HCT116 (cell line): Measurements from ENCODE around the gene TMEM141. TPM values are rescaled to one million over a fixed set of nuclear protein-coding genes. Genes with fewer than 3 reads are reported as not detected.

Source experiments
- ATAC-seq: fragments of 200-7000 bp; cut with Tn5 transposase; 2 replicates; pipeline ENCODE4 v1.9.1; 2020; ENCODE audit warnings: mild to moderate bottlenecking, moderate library complexity
- BruUV-seq: library from RNA; stranded (reverse); fragments of 400-500 nt; replicated peaks from 2 replicates; lab custom pipeline; 2021; lab: Mats Ljungman, UMichigan
- CTCF ChIA-PET: fragments of 300-600 bp; sonication (Branson Sonifier 250); formaldehyde crosslinking; loops from one replicate; lab custom pipeline; 2021; ENCODE audit warnings: antibody characterized with exemption; lab: Charles Lee
- POLR2A ChIA-PET: fragments of 300-600, 350-600 bp; sonication (Branson Sonifier 250); formaldehyde crosslinking; loops from one replicate; lab custom pipeline; 2021; ENCODE audit warnings: antibody characterized with exemption; lab: Charles Lee
- RAD21 ChIA-PET, 2 experiments: fragments of 300-600 bp; sonication (Branson Sonifier 250); formaldehyde crosslinking; loops; one replicate each; lab custom pipeline; 2023; ENCODE audit warnings: low total read pairs in 2 of 2; ENCODE audit not compliant: uncharacterized antibody in 2 of 2, unreplicated experiment in 2 of 2, low non-redundant PET in 1 of 2; lab: Charles Lee
- DNase-seq: peaks from one replicate; pipeline ENCODE4 v3.0.0-alpha.2; 2010; ENCODE audit warnings: low read depth, low spot score
- H2AFZ ChIP-seq: fragments of 200-600 bp; shearing (Covaris generic), sonication (generic); 2 replicates; pipeline ENCODE4 v1.6.1; 2017; ENCODE audit warnings: low read depth, mixed run types, mixed read lengths, antibody characterized with exemption, low read length; ENCODE audit not compliant: poor library complexity, severe bottlenecking
- H3K27ac ChIP-seq: 2 replicates; pipeline ENCODE4 v1.5.1; 2012; ENCODE audit warnings: low read depth, low read length
- H3K27me3 ChIP-seq: fragments of 200-600 bp; sonication (generic); 2 replicates; pipeline ENCODE4 v1.6.1; 2016; ENCODE audit warnings: mixed run types, low read length, mixed read lengths; ENCODE audit not compliant: insufficient read depth
- H3K36me3 ChIP-seq, 2 experiments: fragments of 200-500 bp in 1 of 2; fragments of 200-600 bp in 1 of 2; sonication (Bioruptor generic) in 1 of 2; sonication (generic) in 1 of 2; 2 replicates each; pipeline versions ENCODE4 v1.5.1 to v1.6.1; 2014 to 2016; ENCODE audit warnings: low read length in 2 of 2, inconsistent platforms in 1 of 2, mixed read lengths in 1 of 2, mixed run types in 1 of 2; ENCODE audit not compliant: insufficient read depth in 2 of 2, control insufficient read depth in 1 of 2
- H3K4me1 ChIP-seq, 2 experiments: fragments of 200-600 bp in 1 of 2; sonication (generic) in 1 of 2; 2 replicates each; pipeline versions ENCODE4 v1.5.1 to v1.6.1; 2012 to 2017; ENCODE audit warnings: low read length in 2 of 2, inconsistent platforms in 1 of 2, mild to moderate bottlenecking in 1 of 2, mixed read lengths in 1 of 2, mixed run types in 1 of 2, moderate library complexity in 1 of 2; ENCODE audit not compliant: insufficient read depth in 2 of 2, control insufficient read depth in 1 of 2
- H3K4me2 ChIP-seq: fragments of 200-600 bp; sonication (generic); 2 replicates; pipeline ENCODE4 v1.6.1; 2017; ENCODE audit warnings: mixed run types, low read length, mixed read lengths
- H3K4me3 ChIP-seq, 2 experiments: fragments of 200-600 bp in 1 of 2; sonication (generic) in 1 of 2; replicated peaks in 1 of 2; 2 replicates each; pipeline ENCODE4 v1.5.1; 2011 to 2016; ENCODE audit warnings: low read length in 2 of 2, control low read depth in 1 of 2, low read depth in 1 of 2, mild to moderate bottlenecking in 1 of 2, mixed read lengths in 1 of 2, mixed run types in 1 of 2
- H3K79me2 ChIP-seq: fragments of 200-600 bp; sonication (generic); 2 replicates; pipeline ENCODE4 v1.6.1; 2017; ENCODE audit warnings: mild to moderate bottlenecking, mixed run types, low read length, moderate library complexity, mixed read lengths; ENCODE audit not compliant: insufficient read depth
- H3K9ac ChIP-seq: fragments of 200-600 bp; sonication (generic); 2 replicates; pipeline ENCODE4 v1.6.1; 2016; ENCODE audit warnings: low read length, mixed read lengths
- H3K9me2 ChIP-seq: fragments of 200-600 bp; sonication (generic), shearing (Covaris generic); 2 replicates; pipeline ENCODE4 v1.6.1; 2017; ENCODE audit warnings: mixed run types, mild to moderate bottlenecking, moderate library complexity; ENCODE audit not compliant: insufficient read depth
- H3K9me3 ChIP-seq, 2 experiments: fragments of 200-500 bp in 1 of 2; fragments of 200-600 bp in 1 of 2; sonication (Bioruptor generic) in 1 of 2; sonication (generic) in 1 of 2; 2 replicates each; pipeline ENCODE4 v1.6.1; 2014 to 2017; ENCODE audit warnings: low read length in 2 of 2, mixed read lengths in 2 of 2, inconsistent platforms in 1 of 2, low read depth in 1 of 2, mild to moderate bottlenecking in 1 of 2, mixed run types in 1 of 2, moderate library complexity in 1 of 2; ENCODE audit not compliant: control insufficient read depth in 1 of 2, insufficient read depth in 1 of 2
- H4K20me1 ChIP-seq: fragments of 200-600 bp; sonication (generic), shearing (Covaris generic); 2 replicates; pipeline ENCODE4 v1.6.1; 2017; ENCODE audit warnings: mixed run types, mild to moderate bottlenecking, moderate library complexity; ENCODE audit not compliant: insufficient read depth
- ATF3 ChIP-seq: IDR thresholded peaks from 2 replicates; pipeline ENCODE4 v1.6.1; 2012
- ELF1 ChIP-seq: IDR thresholded peaks from 2 replicates; pipeline ENCODE4 v1.6.1; 2012; ENCODE audit warnings: low read depth, borderline replicate concordance
- EZH2phosphoT487 ChIP-seq: fragments of 200-600 bp; IDR thresholded peaks from 2 replicates; pipeline ENCODE4 v1.6.1; 2018; ENCODE audit warnings: antibody characterized with exemption, borderline replicate concordance
- RAD21 ChIP-seq: IDR thresholded peaks from 2 replicates; pipeline ENCODE4 v1.6.1; 2012; ENCODE audit warnings: low read depth, mild to moderate bottlenecking
- SIN3A ChIP-seq: IDR thresholded peaks from 2 replicates; pipeline ENCODE4 v1.6.1; 2012; ENCODE audit warnings: low read depth
- SRF ChIP-seq: IDR thresholded peaks from 2 replicates; pipeline ENCODE4 v1.6.1; 2012; ENCODE audit warnings: low read depth
- TCF7L2 ChIP-seq: IDR thresholded peaks from 2 replicates; pipeline ENCODE4 v1.7.0; 2011; ENCODE audit warnings: borderline replicate concordance, inconsistent platforms; ENCODE audit not compliant: insufficient read depth, insufficient read length; ENCODE audit errors: extremely low read depth
- YY1 ChIP-seq: IDR thresholded peaks from 2 replicates; pipeline ENCODE4 v1.6.1; 2011; ENCODE audit warnings: low read length, low read depth, moderate library complexity, mild to moderate bottlenecking; ENCODE audit not compliant: insufficient replicate concordance; ENCODE audit errors: extremely low read depth
- ZFX ChIP-seq: fragments of 450-650 bp; IDR thresholded peaks from 2 replicates; pipeline ENCODE4 v1.6.1; 2017
- ZNF274 ChIP-seq: fragments of 200-500 bp; sonication (Bioruptor generic); IDR thresholded peaks from 2 replicates; pipeline ENCODE4 v1.6.1; 2014; ENCODE audit warnings: mild to moderate bottlenecking, low read depth, low read length, inconsistent platforms
- intact Hi-C: fragments of 100-400 bp; cut with micrococcal nuclease; formaldehyde crosslinking; loops from 2 replicates; pipeline ENCODE4 v1.10.0; 2022
- total RNA-seq: library from RNA; stranded (reverse); gene quantifications from one replicate; pipeline ENCODE4 v1.2.1, GENCODE V29; 2021; ENCODE audit not compliant: unreplicated experiment
- TF ChIP-seq, protein P1 (sequence below), 3 experiments: fragments of 200-600 bp in 1 of 3; sonication (generic) in 1 of 3; IDR thresholded peaks in 2 of 3; conservative IDR thresholded peaks in 1 of 3; 2 replicates each; pipeline ENCODE4 v1.5.1; 2012 to 2017; ENCODE audit warnings: low read depth in 2 of 3, low read length in 2 of 3, antibody characterized with exemption in 1 of 3, borderline replicate concordance in 1 of 3, control low read depth in 1 of 3, mild to moderate bottlenecking in 1 of 3, mixed read lengths in 1 of 3, mixed run types in 1 of 3, moderate library complexity in 1 of 3; ENCODE audit not compliant: insufficient read depth in 1 of 3
- TF ChIP-seq, protein P2 (sequence below): IDR thresholded peaks from 2 replicates; pipeline ENCODE4 v1.6.1; 2012; ENCODE audit warnings: low read depth

The TMEM141 gene
- total RNA-seq, 1 experiment from 2014 or later: 73.6 TPM

GRCh38 chr9:136747161-136748060 lies 43.7 kb upstream of the TMEM141 start:
- CTCF ChIA-PET: no interaction called here
- BruUV-seq: no TSS peak
- DNase-seq (no peak), ATAC-seq (no peak)
- Histone ChIP-seq H3K4me3 (no peak overlapping the region), H4K20me1 (no peaks in the 10 kb centered on the region), H2AFZ (no peak overlapping the region), H3K9ac (no peak overlapping the region), H3K4me1 (no peaks in the 10 kb centered on the region), H3K9me3 (peaks cover 4 to 12% of the 10 kb centered on the region in 2 experiments; a peak in 3 of 4 replicates), H3K4me2 (no peak overlapping the region), H3K27me3 (no peaks in the 10 kb centered on the region), H3K9me2 (no peaks in the 10 kb centered on the region), H3K36me3 (no peaks in the 10 kb centered on the region), H3K27ac (no peak overlapping the region), H3K79me2 (no peaks in the 10 kb centered on the region)
- intact Hi-C loops: no loop called here
- TF ChIP-seq ATF3 (no peak), TCF7L2 (no peak), SIN3A (no peak), YY1 (no peak), EZH2phosphoT487 (no peak), ZNF274 (no peak), ELF1 (no peak), SRF (no peak), ZFX (no peak), RAD21 (no peak)
- TF ChIP-seq, protein P1, sequence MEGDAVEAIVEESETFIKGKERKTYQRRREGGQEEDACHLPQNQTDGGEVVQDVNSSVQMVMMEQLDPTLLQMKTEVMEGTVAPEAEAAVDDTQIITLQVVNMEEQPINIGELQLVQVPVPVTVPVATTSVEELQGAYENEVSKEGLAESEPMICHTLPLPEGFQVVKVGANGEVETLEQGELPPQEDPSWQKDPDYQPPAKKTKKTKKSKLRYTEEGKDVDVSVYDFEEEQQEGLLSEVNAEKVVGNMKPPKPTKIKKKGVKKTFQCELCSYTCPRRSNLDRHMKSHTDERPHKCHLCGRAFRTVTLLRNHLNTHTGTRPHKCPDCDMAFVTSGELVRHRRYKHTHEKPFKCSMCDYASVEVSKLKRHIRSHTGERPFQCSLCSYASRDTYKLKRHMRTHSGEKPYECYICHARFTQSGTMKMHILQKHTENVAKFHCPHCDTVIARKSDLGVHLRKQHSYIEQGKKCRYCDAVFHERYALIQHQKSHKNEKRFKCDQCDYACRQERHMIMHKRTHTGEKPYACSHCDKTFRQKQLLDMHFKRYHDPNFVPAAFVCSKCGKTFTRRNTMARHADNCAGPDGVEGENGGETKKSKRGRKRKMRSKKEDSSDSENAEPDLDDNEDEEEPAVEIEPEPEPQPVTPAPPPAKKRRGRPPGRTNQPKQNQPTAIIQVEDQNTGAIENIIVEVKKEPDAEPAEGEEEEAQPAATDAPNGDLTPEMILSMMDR (IDR thresholded peaks at IDR 0.05 in 2 of 3, conservative IDR thresholded peaks at IDR 0.05 in 1 of 3; ENCODE audit: borderline replicate concordance in 1 of 3, insufficient read depth in 1 of 3, low read depth in 2 of 3, low read length in 2 of 3): no peak
- TF ChIP-seq, protein P2, sequence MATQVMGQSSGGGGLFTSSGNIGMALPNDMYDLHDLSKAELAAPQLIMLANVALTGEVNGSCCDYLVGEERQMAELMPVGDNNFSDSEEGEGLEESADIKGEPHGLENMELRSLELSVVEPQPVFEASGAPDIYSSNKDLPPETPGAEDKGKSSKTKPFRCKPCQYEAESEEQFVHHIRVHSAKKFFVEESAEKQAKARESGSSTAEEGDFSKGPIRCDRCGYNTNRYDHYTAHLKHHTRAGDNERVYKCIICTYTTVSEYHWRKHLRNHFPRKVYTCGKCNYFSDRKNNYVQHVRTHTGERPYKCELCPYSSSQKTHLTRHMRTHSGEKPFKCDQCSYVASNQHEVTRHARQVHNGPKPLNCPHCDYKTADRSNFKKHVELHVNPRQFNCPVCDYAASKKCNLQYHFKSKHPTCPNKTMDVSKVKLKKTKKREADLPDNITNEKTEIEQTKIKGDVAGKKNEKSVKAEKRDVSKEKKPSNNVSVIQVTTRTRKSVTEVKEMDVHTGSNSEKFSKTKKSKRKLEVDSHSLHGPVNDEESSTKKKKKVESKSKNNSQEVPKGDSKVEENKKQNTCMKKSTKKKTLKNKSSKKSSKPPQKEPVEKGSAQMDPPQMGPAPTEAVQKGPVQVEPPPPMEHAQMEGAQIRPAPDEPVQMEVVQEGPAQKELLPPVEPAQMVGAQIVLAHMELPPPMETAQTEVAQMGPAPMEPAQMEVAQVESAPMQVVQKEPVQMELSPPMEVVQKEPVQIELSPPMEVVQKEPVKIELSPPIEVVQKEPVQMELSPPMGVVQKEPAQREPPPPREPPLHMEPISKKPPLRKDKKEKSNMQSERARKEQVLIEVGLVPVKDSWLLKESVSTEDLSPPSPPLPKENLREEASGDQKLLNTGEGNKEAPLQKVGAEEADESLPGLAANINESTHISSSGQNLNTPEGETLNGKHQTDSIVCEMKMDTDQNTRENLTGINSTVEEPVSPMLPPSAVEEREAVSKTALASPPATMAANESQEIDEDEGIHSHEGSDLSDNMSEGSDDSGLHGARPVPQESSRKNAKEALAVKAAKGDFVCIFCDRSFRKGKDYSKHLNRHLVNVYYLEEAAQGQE: no peak
- RAD21 ChIA-PET: no interaction called here
- POLR2A ChIA-PET: no interaction called here
